ES-I3 (cell line): ENCODE measurements around the gene MRPS16.
A peak's percentile ranks its signal among the peaks of the same experiment; 100 is the strongest.

ENCODE experiments used
- H3K36me3 ChIP-seq: 2 replicates; pipeline ENCODE4 v1.6.1; 2013; ENCODE audit warnings: mild to moderate bottlenecking, low read length, control low read depth, moderate library complexity; ENCODE audit not compliant: insufficient read depth
- H3K4me1 ChIP-seq: 2 replicates; pipeline ENCODE4 v1.6.1; 2013; ENCODE audit warnings: mild to moderate bottlenecking, control low read depth, low read length; ENCODE audit not compliant: insufficient read depth
- H3K9ac ChIP-seq: 2 replicates; pipeline ENCODE4 v1.6.1; 2013; ENCODE audit warnings: low read depth, mild to moderate bottlenecking, low read length, moderate library complexity
- H3K9me3 ChIP-seq: 2 replicates; pipeline ENCODE4 v1.6.1; 2013; ENCODE audit warnings: mild to moderate bottlenecking, low read length, moderate library complexity; ENCODE audit not compliant: control insufficient read depth, insufficient read depth

The MRPS16 gene

GRCh38 chr10:73251683-73252444 is 580 bp downstream of the MRPS16 start:
- peaks cover 3% of the 10 kb centered on the region; the same call in 1 of the 2 replicates for H3K4me1 ChIP-seq
- no peaks in the 10 kb centered on the region for H3K9me3 ChIP-seq
- H3K9ac ChIP-seq = peak overlapping the region; percentile 92
- H3K36me3 ChIP-seq = peaks cover 8% of the 10 kb centered on the region; the same call in 1 of the 2 replicates

DNA sequence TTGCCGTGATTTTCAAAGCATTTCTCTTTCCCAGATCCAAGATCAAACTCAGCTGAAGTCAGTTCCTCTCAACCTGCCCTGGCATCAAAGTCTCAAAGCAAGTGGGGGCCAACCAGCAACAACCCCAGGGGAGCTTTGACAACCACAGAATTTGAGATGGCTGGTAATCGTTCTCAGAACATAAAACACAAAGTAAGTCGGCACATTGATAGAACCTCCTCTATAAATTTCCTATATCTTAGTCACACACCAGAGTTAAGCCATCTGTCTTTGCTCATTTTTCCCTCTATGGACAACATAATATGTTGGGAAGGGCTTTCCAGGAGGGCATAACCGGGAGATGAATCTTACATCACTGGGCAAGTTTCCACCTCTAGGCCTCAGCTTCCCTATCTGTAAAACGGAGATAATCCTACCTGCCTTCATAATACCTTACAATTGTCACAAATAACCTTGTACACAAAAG is 4.2 kb downstream of the MRPS16 start:
- peaks cover 19% of the 10 kb centered on the region for H3K36me3 ChIP-seq
- H3K4me1 ChIP-seq = peaks cover 9% of the 10 kb centered on the region; the same call in 1 of the 2 replicates
- no peak overlapping the region for H3K9ac ChIP-seq
- no peaks in the 10 kb centered on the region for H3K9me3 ChIP-seq

DNA sequence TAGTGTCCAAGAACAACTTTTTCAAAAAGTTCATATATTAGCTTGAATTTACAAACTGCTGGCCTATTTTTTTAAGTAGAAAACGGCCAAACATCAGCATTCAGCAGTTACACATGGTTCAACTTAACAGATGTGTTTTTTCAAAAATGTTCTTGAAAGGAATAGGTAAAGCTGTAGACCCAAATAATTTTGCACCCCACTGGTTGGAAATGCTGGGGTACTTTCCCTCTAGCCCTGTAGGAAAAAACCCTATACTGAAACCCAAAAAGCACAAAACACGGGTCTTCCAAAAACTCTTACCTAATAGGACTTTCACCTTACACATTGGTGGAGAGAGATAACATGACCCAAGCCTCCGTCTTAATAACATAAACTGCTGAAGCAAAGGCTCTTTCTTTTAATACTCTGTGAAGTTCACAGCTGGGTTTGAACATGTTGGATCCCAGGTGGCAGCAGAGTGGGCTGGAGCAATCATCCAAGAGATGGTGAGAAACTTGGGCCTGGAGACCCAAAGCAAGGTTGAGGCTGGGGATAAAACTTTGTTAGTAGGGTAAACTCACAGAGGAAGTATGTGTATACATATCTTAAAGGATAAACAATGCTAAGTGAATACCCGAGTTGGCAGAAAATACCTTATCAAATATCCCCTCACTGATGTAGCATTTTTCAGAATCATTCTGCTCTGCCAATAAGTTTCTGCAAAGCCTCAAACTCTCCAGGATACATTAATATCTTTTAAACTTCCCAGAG is 4.8 kb downstream of the MRPS16 start:
- peaks cover 9% of the 10 kb centered on the region; the same call in 1 of the 2 replicates for H3K4me1 ChIP-seq
- no peaks in the 10 kb centered on the region for H3K9me3 ChIP-seq
- peak overlapping the region; percentile 91 for H3K9ac ChIP-seq
- H3K36me3 ChIP-seq = peaks cover 24% of the 10 kb centered on the region

- no peaks in the 10 kb centered on the region for H3K9me3 ChIP-seq
- H3K9ac ChIP-seq = peak within 1 kb of the TSS; percentile 91
- H3K36me3 ChIP-seq = peaks cover 27% of the 10 kb centered on the region
- peaks cover 9% of the 10 kb centered on the region; the same call in 1 of the 2 replicates for H3K4me1 ChIP-seq
These were observed 5.6 kb downstream of the MRPS16 start, which contains the start of gene DNAJC9 for GRCh38 chr10:73246646-73247508. TSS of gene DNAJC9 (minus strand) at chr10:73247255. CDS start at chr10:73247189, 66 bp downstream.

GRCh38 chr10:73246322-73246645 is 6.2 kb downstream of the MRPS16 start:
- Histone ChIP-seq H3K4me1 (peaks cover 9% of the 10 kb centered on the region; the same call in 1 of the 2 replicates), H3K9ac (peak overlapping the region; percentile 91), H3K36me3 (peaks cover 27% of the 10 kb centered on the region), H3K9me3 (no peaks in the 10 kb centered on the region)

DNA sequence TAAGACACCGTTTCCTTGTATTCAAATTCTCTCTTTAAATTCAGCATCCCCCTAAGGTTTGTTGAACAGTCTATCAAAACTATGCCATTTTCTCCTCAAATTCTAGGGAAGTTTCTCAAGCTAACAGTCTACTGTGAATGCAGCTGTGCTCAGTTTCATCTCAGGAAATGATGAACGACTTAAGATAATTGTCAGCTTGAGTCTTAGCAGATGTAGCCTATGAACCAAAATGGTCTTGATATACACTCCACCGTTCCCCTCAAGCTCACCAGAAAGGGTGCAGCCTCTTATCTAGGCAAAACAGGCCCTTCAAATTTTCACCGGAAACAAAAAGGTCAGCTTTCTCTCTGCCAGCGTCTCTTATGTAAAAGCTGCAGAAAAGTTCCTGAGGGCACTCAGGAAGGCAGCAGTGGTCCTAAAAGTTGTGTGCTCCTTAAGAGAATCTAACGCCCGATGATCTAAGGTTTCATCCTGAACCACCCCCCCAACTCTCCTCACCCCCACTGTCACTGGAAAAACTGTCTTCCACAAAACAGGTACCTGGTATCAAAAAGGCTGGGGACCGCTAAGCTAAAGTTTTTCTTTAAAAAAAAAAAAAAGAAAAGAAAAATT is 7.5 kb downstream of the MRPS16 start:
- peaks cover 28% of the 10 kb centered on the region for H3K36me3 ChIP-seq
- peaks cover 9% of the 10 kb centered on the region; the same call in 1 of the 2 replicates for H3K4me1 ChIP-seq
- H3K9ac ChIP-seq = 0 out of 2 replicates have a peak overlapping the region, but pooled peaks have one; percentile 91
- H3K9me3 ChIP-seq = no peaks in the 10 kb centered on the region

DNA sequence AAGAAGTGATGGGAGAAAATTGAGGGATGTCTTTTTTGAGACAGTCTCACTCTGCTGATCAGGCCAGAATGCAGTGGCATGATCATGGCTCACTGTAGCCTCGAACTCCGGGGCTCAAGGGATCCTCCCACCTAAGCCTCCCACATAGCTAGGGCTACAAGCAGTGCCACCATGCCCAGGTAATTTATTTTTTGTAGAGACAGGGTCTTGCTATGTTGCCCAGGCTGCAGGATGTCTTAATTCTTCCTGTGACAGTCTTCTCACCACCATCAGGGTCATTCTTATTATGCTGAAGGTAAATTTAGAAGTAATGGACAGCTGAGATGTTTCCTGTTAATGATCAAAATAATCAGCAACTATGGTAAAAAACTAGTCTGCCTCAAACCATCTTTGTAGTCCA is 12.5 kb downstream of the MRPS16 start:
- Histone ChIP-seq H3K36me3 (peaks cover 36% of the 10 kb centered on the region), H3K9me3 (no peaks in the 10 kb centered on the region), H3K9ac (no peak overlapping the region)

GRCh38 chr10:73238990-73239566 is 13.4 kb downstream of the MRPS16 start:
- Histone ChIP-seq H3K9ac (no peak overlapping the region), H3K4me1 (no peaks in the 10 kb centered on the region), H3K36me3 (peaks cover 40% of the 10 kb centered on the region), H3K9me3 (no peaks in the 10 kb centered on the region)

More for the DNA sequence above, 12.5 kb downstream of the MRPS16 start:
- H3K4me1 ChIP-seq = peaks cover 3% of the 10 kb centered on the region; the same call in 1 of the 2 replicates

DNA sequence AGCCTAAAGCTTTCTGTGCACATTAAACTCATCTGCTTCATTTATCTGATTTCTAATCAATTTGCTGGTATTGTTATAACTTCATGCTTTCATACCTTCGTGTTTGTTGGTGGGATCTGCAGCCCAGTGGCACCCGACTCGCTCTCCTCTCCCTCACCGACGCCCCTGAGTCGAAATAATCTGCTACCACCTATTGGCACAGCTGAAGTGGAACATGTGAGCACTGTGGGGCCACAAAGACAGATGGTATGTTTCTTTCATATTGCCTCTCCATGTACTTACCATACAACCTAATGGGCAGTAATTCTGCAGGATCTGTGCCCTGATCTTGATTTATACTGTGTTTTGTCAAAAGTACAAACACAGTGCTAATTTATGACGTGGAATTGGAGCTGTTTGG is 17.7 kb downstream of the MRPS16 start:
- Histone ChIP-seq H3K9me3 (no peaks in the 10 kb centered on the region), H3K9ac (no peak overlapping the region), H3K4me1 (no peaks in the 10 kb centered on the region), H3K36me3 (peaks cover 14% of the 10 kb centered on the region)

- Histone ChIP-seq H3K9ac (no peak overlapping the region), H3K36me3 (peaks cover 9% of the 10 kb centered on the region), H3K9me3 (no peaks in the 10 kb centered on the region), H3K4me1 (no peaks in the 10 kb centered on the region)
These were observed 18.6 kb downstream of the MRPS16 start for GRCh38 chr10:73233883-73234282.

GRCh38 chr10:73232887-73233286 is 19.6 kb downstream of the MRPS16 start:
- Histone ChIP-seq H3K36me3 (peaks cover 8% of the 10 kb centered on the region), H3K9ac (no peak overlapping the region), H3K4me1 (no peaks in the 10 kb centered on the region), H3K9me3 (no peaks in the 10 kb centered on the region)

DNA sequence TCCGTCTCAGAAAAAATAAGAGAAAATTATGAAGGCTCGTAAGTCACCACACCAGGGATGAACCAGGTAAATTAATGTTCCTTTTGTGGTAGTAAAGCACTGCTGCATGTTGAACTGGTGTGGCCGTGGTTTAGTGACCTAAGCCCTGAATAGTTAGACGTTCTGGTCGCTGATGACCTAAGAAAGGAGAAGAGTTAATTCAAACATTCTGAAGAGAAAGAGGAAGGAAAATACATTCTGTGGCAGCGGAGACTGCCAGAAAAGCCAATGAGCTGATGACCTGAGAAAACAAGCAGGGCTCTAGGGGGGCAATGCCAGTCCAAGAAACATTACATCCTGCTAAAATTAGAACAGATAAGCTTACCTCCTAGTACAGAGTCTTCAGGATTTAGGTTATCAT is 22.9 kb downstream of the MRPS16 start:
- Histone ChIP-seq H3K36me3 (peaks cover 2% of the 10 kb centered on the region; the same call in 1 of the 2 replicates), H3K4me1 (no peaks in the 10 kb centered on the region), H3K9ac (no peak overlapping the region), H3K9me3 (no peaks in the 10 kb centered on the region)

- Histone ChIP-seq H3K4me1 (no peaks in the 10 kb centered on the region), H3K36me3 (no peaks in the 10 kb centered on the region), H3K9me3 (no peaks in the 10 kb centered on the region), H3K9ac (no peak overlapping the region)
These were observed 24.2 kb downstream of the MRPS16 start for GRCh38 chr10:73228247-73228646.
